IMR-90 (cell line): Measurements from ENCODE around the gene PHF21B. TPM values are rescaled to one million over a fixed set of nuclear protein-coding genes. Genes with fewer than 3 reads are reported as not detected.

ENCODE experiments used
- ATAC-seq: fragments of 200-7000 bp; cut with Tn5 transposase; 2 replicates; pipeline ENCODE4 v1.9.1; 2020; ENCODE audit warnings: low read depth, mild to moderate bottlenecking, moderate library complexity
- BruUV-seq: library from RNA; stranded (reverse); fragments of 400-500 nt; replicated peaks from 2 replicates; lab custom pipeline; 2021; lab: Mats Ljungman, UMichigan
- CTCF ChIA-PET: fragments of 300-600 bp; formaldehyde crosslinking; extraction: SDS; loops from one replicate; lab custom pipeline; 2021; ENCODE audit warnings: antibody characterized with exemption; lab: Yijun Ruan, JAX
- POLR2A ChIA-PET: fragments of 300-600 bp; sonication (Branson Sonifier 250); formaldehyde crosslinking; loops from one replicate; lab custom pipeline; 2022; ENCODE audit warnings: antibody characterized with exemption; ENCODE audit not compliant: unreplicated experiment; lab: Charles Lee
- DNase-seq: peaks from one replicate; pipeline ENCODE4 v3.0.0; 2013
- H2AFZ ChIP-seq: replicated peaks from 2 replicates; pipeline ENCODE3; 2013; ENCODE audit warnings: low read length, mild to moderate bottlenecking; ENCODE audit not compliant: poor library complexity
- H2AK5ac ChIP-seq: 2 replicates; pipeline ENCODE4 v1.6.1; 2013; ENCODE audit warnings: low read depth, low read length, inconsistent platforms
- H2AK9ac ChIP-seq: replicated peaks from 2 replicates; pipeline ENCODE3; 2013; ENCODE audit warnings: mild to moderate bottlenecking, low read depth, low read length, moderate library complexity; ENCODE audit not compliant: poor library complexity
- H2BK120ac ChIP-seq: 2 replicates; pipeline ENCODE4 v1.6.1; 2013; ENCODE audit warnings: low read depth, low read length, inconsistent platforms
- H2BK15ac ChIP-seq: 3 replicates; pipeline ENCODE4 v1.6.1; 2013; ENCODE audit warnings: low read depth, low read length, inconsistent platforms
- H2BK20ac ChIP-seq: 2 replicates; pipeline ENCODE4 v1.6.1; 2013; ENCODE audit warnings: low read depth, mild to moderate bottlenecking, inconsistent platforms, low read length, moderate library complexity
- H2BK5ac ChIP-seq: 2 replicates; pipeline ENCODE4 v1.6.1; 2013; ENCODE audit warnings: mild to moderate bottlenecking, low read depth, low read length, inconsistent platforms; ENCODE audit not compliant: poor library complexity, severe bottlenecking
- H3K14ac ChIP-seq: replicated peaks from 2 replicates; pipeline ENCODE4 v1.6.1; 2013; ENCODE audit warnings: low read depth, low read length, inconsistent platforms
- H3K18ac ChIP-seq: 2 replicates; pipeline ENCODE4 v1.6.1; 2013; ENCODE audit warnings: low read depth, low read length, control low read depth
- H3K23ac ChIP-seq: 2 replicates; pipeline ENCODE4 v1.6.1; 2013; ENCODE audit warnings: low read depth, low read length, inconsistent platforms
- H3K27ac ChIP-seq: 2 replicates; pipeline ENCODE4 v1.5.1; 2013; ENCODE audit warnings: mild to moderate bottlenecking, control low read depth, low read length; ENCODE audit not compliant: insufficient read depth
- H3K27me3 ChIP-seq: 2 replicates; pipeline ENCODE4 v1.6.1; 2013; ENCODE audit warnings: low read length; ENCODE audit not compliant: control insufficient read depth, insufficient read depth
- H3K36me3 ChIP-seq: 2 replicates; pipeline ENCODE4 v1.6.1; 2013; ENCODE audit warnings: low read length, mixed read lengths; ENCODE audit not compliant: control insufficient read depth, insufficient read depth
- H3K4ac ChIP-seq: 2 replicates; pipeline ENCODE4 v1.6.1; 2013; ENCODE audit warnings: low read depth, low read length, inconsistent platforms
- H3K4me1 ChIP-seq: 2 replicates; pipeline ENCODE4 v1.6.1; 2013; ENCODE audit warnings: low read length, mixed read lengths; ENCODE audit not compliant: control insufficient read depth, insufficient read depth
- H3K4me2 ChIP-seq: 2 replicates; pipeline ENCODE4 v1.6.1; 2013; ENCODE audit warnings: low read depth, mild to moderate bottlenecking, control low read depth, low read length, moderate library complexity
- H3K4me3 ChIP-seq: 2 replicates; pipeline ENCODE4 v1.5.1; 2013; ENCODE audit warnings: low read depth, mild to moderate bottlenecking, control low read depth, low read length, moderate library complexity; ENCODE audit not compliant: insufficient read depth
- H3K56ac ChIP-seq: 2 replicates; pipeline ENCODE4 v1.6.1; 2013; ENCODE audit warnings: low read length, inconsistent platforms; ENCODE audit not compliant: insufficient read depth; ENCODE audit errors: extremely low read depth
- H3K79me1 ChIP-seq, 2 experiments: 2 replicates each; pipeline ENCODE4 v1.6.1; 2013; ENCODE audit warnings: low read length in 2 of 2, inconsistent platforms in 1 of 2, low read depth in 1 of 2
- H3K9ac ChIP-seq: 2 replicates; pipeline ENCODE4 v1.6.1; 2013; ENCODE audit warnings: low read depth, low read length, control low read depth
- H3K9me1 ChIP-seq: 2 replicates; pipeline ENCODE4 v1.6.1; 2013; ENCODE audit warnings: low read length, inconsistent platforms; ENCODE audit not compliant: insufficient read depth
- H3K9me3 ChIP-seq: 2 replicates; pipeline ENCODE4 v1.6.1; 2013; ENCODE audit warnings: low read length; ENCODE audit not compliant: control insufficient read depth, insufficient read depth
- H4K20me1 ChIP-seq: 2 replicates; pipeline ENCODE4 v1.6.1; 2013; ENCODE audit warnings: low read length, inconsistent platforms; ENCODE audit not compliant: insufficient read depth
- H4K5ac ChIP-seq: 2 replicates; pipeline ENCODE4 v1.6.1; 2013; ENCODE audit warnings: mild to moderate bottlenecking, low read depth, low read length, control low read depth
- H4K8ac ChIP-seq, 2 experiments: 2 replicates each; pipeline ENCODE4 v1.6.1; 2013; ENCODE audit warnings: low read depth in 2 of 2, low read length in 2 of 2, control low read depth in 1 of 2, inconsistent platforms in 1 of 2
- H4K91ac ChIP-seq: 2 replicates; pipeline ENCODE4 v1.6.1; 2013; ENCODE audit warnings: low read depth, low read length, inconsistent platforms; ENCODE audit not compliant: insufficient read depth
- BHLHE40 ChIP-seq: fragments of 150-350 bp; IDR thresholded peaks from 2 replicates; pipeline ENCODE4 v1.6.1; 2016; ENCODE audit warnings: mild to moderate bottlenecking, low read depth, low read length
- CEBPB ChIP-seq: IDR thresholded peaks from 2 replicates; pipeline ENCODE4 v1.6.1; 2012; ENCODE audit warnings: low read depth, low read length, improper control_type of control experiment
- CHD1 ChIP-seq: IDR thresholded peaks from 2 replicates; pipeline ENCODE4 v1.6.1; 2012; ENCODE audit warnings: low read depth, low read length, improper control_type of control experiment
- CTCF ChIP-seq: conservative IDR thresholded peaks from 2 replicates; pipeline ENCODE4 v1.5.1; 2012; ENCODE audit warnings: mild to moderate bottlenecking, low read depth, low read length, improper control_type of control experiment
- ELK1 ChIP-seq: fragments of 150-350 bp; IDR thresholded peaks from 2 replicates; pipeline ENCODE4 v1.6.1; 2016; ENCODE audit warnings: low read depth, mild to moderate bottlenecking, low read length, moderate library complexity, borderline replicate concordance
- MAFK ChIP-seq: IDR thresholded peaks from 2 replicates; pipeline ENCODE4 v1.6.1; 2012; ENCODE audit warnings: low read depth, low read length, improper control_type of control experiment
- MAZ ChIP-seq: IDR thresholded peaks from 2 replicates; pipeline ENCODE4 v1.6.1; 2012; ENCODE audit warnings: low read depth, mild to moderate bottlenecking, low read length, improper control_type of control experiment, moderate library complexity, borderline replicate concordance
- MXI1 ChIP-seq: IDR thresholded peaks from 2 replicates; pipeline ENCODE4 v1.6.1; 2012; ENCODE audit warnings: low read depth, mild to moderate bottlenecking, low read length, moderate library complexity, borderline replicate concordance
- NFE2L2 ChIP-seq: fragments of 150-350 bp; IDR thresholded peaks from 2 replicates; pipeline ENCODE4 v1.6.1; 2016; ENCODE audit warnings: low read depth, mild to moderate bottlenecking, low read length
- POLR2A ChIP-seq: IDR thresholded peaks from 2 replicates; pipeline ENCODE4 v1.6.1; 2012; ENCODE audit warnings: mild to moderate bottlenecking, low read depth, low read length
- RAD21 ChIP-seq: IDR thresholded peaks from 2 replicates; pipeline ENCODE4 v1.6.1; 2012; ENCODE audit warnings: low read length, improper control_type of control experiment
- USF2 ChIP-seq: fragments of 150-350 bp; IDR thresholded peaks from 2 replicates; pipeline ENCODE4 v1.6.1; 2017; ENCODE audit warnings: mild to moderate bottlenecking, antibody characterized with exemption, low read length, low read depth
- WGBS, 2 experiments: methylation state at CpG; one replicate each; pipeline versions ENCODE4 v1.1.5 to v1.1.7; 2013; ENCODE audit warnings: missing lambda C conversion rate in 2 of 2; ENCODE audit not compliant: insufficient read length in 1 of 2; ENCODE audit errors: extremely low coverage in 2 of 2; 5-methylcytosine and 5-hydroxymethylcytosine counted together
- dilution Hi-C: fragments of 300-500 bp; cut with HindIII; formaldehyde crosslinking; loops from one replicate; pipeline ENCODE4 v1.14.3; 2018; ENCODE audit warnings: low sequenced_read_pairs; ENCODE audit not compliant: unreplicated experiment
- in situ Hi-C: fragments of 300-500 bp; cut with MboI; formaldehyde crosslinking; loops from 3 replicates; pipeline ENCODE4 v1.14.3; 2019; ENCODE audit warnings: low sequenced_read_pairs, inconsistent platforms, mixed read lengths
- intact Hi-C: fragments of 100-400 bp; cut with micrococcal nuclease; formaldehyde crosslinking; loops from 2 replicates; pipeline ENCODE4 v1.10.0; 2022
- polyA plus RNA-seq, 3 experiments: library from polyadenylated mRNA; depleted of rRNA; stranded (reverse); fragments of >200 nt; gene quantifications; 2 replicates each; pipeline ENCODE4 v1.2.3, GENCODE V29; 2012; ENCODE audit warnings: low replicate concordance in 1 of 3
- total RNA-seq: library from RNA; depleted of rRNA; stranded (reverse); fragments of >200 nt; gene quantifications from 2 replicates; pipeline ENCODE4 v1.2.3, GENCODE V29; 2012

Gene PHF21B
- total and polyA plus RNA-seq, 2 of the 4 experiments (the other 2 are of a cell fraction), result 0.02 TPM; not detected in 1

GRCh38 chr22:44887941-44888366 lies 121.9 kb downstream of the PHF21B start (continued):
- TF ChIP-seq MXI1 (no peak), POLR2A (no peak), MAFK (no peak)

GRCh38 chr22:44885806-44886360 lies 123.9 kb downstream of the PHF21B start:
- Histone ChIP-seq H2AFZ (no peak overlapping the region), H3K23ac (no peak overlapping the region), H3K14ac (no peak overlapping the region), H3K9me3 (no peaks in the 10 kb centered on the region), H3K27ac (no peak overlapping the region), H2AK9ac (no peak overlapping the region), H2BK15ac (no peak overlapping the region), H2BK20ac (no peak overlapping the region), H4K5ac (no peak overlapping the region), H2AK5ac (no peak overlapping the region), H3K4ac (no peak overlapping the region), H4K20me1 (no peaks in the 10 kb centered on the region), H3K56ac (no peak overlapping the region), H3K4me3 (no peak overlapping the region), H3K4me2 (no peak overlapping the region), H2BK5ac (no peak overlapping the region), H3K36me3 (no peaks in the 10 kb centered on the region), H3K27me3 (no peaks in the 10 kb centered on the region; the same call in 1 of the 2 replicates), H3K9ac (no peak overlapping the region), H3K9me1 (no peaks in the 10 kb centered on the region), H4K91ac (no peak overlapping the region), H2BK120ac (no peak overlapping the region), H3K79me1 (no peaks in the 10 kb centered on the region), H3K18ac (no peak overlapping the region), H3K4me1 (no peaks in the 10 kb centered on the region), H4K8ac (no peak overlapping the region)
- dilution Hi-C loops (no loop called here), in situ Hi-C loops (loop anchor here (10.0 kb wide), 1 partner anchor 61 kb away; no protein-coding TSS in a partner anchor), intact Hi-C loops (no loop called here)
- ChIA-PET CTCF (no interaction called here), POLR2A (no interaction called here)
- ATAC-seq (no peak), DNase-seq (no peak)
- BruUV-seq, result no TSS peak
- TF ChIP-seq MAZ, result no peak
- no peak for TF ChIP-seq CEBPB
- TF ChIP-seq BHLHE40, result no peak
- no peak for TF ChIP-seq CTCF
- no peak for TF ChIP-seq CHD1
- no peak for TF ChIP-seq MXI1
- no peak for TF ChIP-seq ELK1
- TF ChIP-seq NFE2L2, result no peak
- TF ChIP-seq RAD21, result no peak
- no peak for TF ChIP-seq USF2
- no peak for TF ChIP-seq MAFK
- 79% methylated on average over 4 of the region's 14 CpGs; no CpG with 5 or more reads in 1 of the 2 experiments for WGBS, 2 experiments
